ENCODE measurements around the gene ZPBP. TPM values are rescaled to one million over a fixed set of nuclear protein-coding genes. Genes with fewer than 3 reads are reported as not detected.

The ZPBP gene
- total RNA-seq, 1 donor from 2014 or later, result not detected

- H3K4me3 ChIP-seq (ENCODE audit: low read depth, low read length), result no peak overlapping the region
- no peak for FAIRE-seq
- no peak for TF ChIP-seq CTCF (IDR thresholded peaks at IDR 0.05; ENCODE audit: insufficient read depth, low read length, severe bottlenecking)
- H3K27me3 ChIP-seq (ENCODE audit: control insufficient read depth, insufficient read depth, low read length), result peaks cover 1% of the 10 kb centered on the region
- no peak for DNase-seq (ENCODE audit: low read depth)
- H3K36me3 ChIP-seq (ENCODE audit: control insufficient read depth, insufficient read depth, low read length), result no peaks in the 10 kb centered on the region
Measured at GRCh38 chr7:50095634-50096033, 2.6 kb upstream of the ZPBP start.

- no peak overlapping the region for H3K4me3 ChIP-seq (ENCODE audit: low read depth, low read length)
- no peak for FAIRE-seq
Measured at GRCh38 chr7:50088463-50089129, 4.5 kb downstream of the ZPBP start.

GRCh38 chr7:50085344-50085743 lies 7.7 kb downstream of the ZPBP start:
- H3K36me3 ChIP-seq (ENCODE audit: control insufficient read depth, insufficient read depth, low read length), result no peaks in the 10 kb centered on the region
- no peak for TF ChIP-seq CTCF (IDR thresholded peaks at IDR 0.05; ENCODE audit: insufficient read depth, low read length, severe bottlenecking)
- DNase-seq (ENCODE audit: low read depth) (no peak), FAIRE-seq (no peak)
- H3K27me3 ChIP-seq (ENCODE audit: control insufficient read depth, insufficient read depth, low read length), result no peaks in the 10 kb centered on the region
- no peak overlapping the region for H3K4me3 ChIP-seq (ENCODE audit: low read depth, low read length)

More at GRCh38 chr7:50088463-50089129, 4.5 kb downstream of the ZPBP start:
- Histone ChIP-seq H3K27me3 (ENCODE audit: control insufficient read depth, insufficient read depth, low read length) (no peaks in the 10 kb centered on the region), H3K36me3 (ENCODE audit: control insufficient read depth, insufficient read depth, low read length) (no peaks in the 10 kb centered on the region)
- TF ChIP-seq CTCF (IDR thresholded peaks at IDR 0.05; ENCODE audit: insufficient read depth, low read length, severe bottlenecking), result no peak
- DNase-seq (ENCODE audit: low read depth), result peak; percentile 46

- DNase-seq (ENCODE audit: low read depth) (no peak), FAIRE-seq (no peak)
- Histone ChIP-seq H3K27me3 (ENCODE audit: control insufficient read depth, insufficient read depth, low read length) (no peaks in the 10 kb centered on the region), H3K36me3 (ENCODE audit: control insufficient read depth, insufficient read depth, low read length) (no peaks in the 10 kb centered on the region), H3K4me3 (ENCODE audit: low read depth, low read length) (no peak overlapping the region)
- TF ChIP-seq CTCF (IDR thresholded peaks at IDR 0.05; ENCODE audit: insufficient read depth, low read length, severe bottlenecking), result no peak
Measured at GRCh38 chr7:50073093-50073492, 20.0 kb downstream of the ZPBP start.

- FAIRE-seq (peak; percentile 64), DNase-seq (ENCODE audit: low read depth) (peak; percentile 22)
- TF ChIP-seq CTCF (IDR thresholded peaks at IDR 0.05; ENCODE audit: insufficient read depth, low read length, severe bottlenecking), result no peak
- no peaks in the 10 kb centered on the region for H3K27me3 ChIP-seq (ENCODE audit: control insufficient read depth, insufficient read depth, low read length)
- H3K36me3 ChIP-seq (ENCODE audit: control insufficient read depth, insufficient read depth, low read length), result no peaks in the 10 kb centered on the region
- H3K4me3 ChIP-seq (ENCODE audit: low read depth, low read length), result peak overlapping the region; percentile 35
Measured at GRCh38 chr7:50069613-50070012, 23.4 kb downstream of the ZPBP start.
